Endothelial cell of umbilical vein (primary cell): ENCODE data around the gene NXN. TPM values are rescaled to one million over a fixed set of nuclear protein-coding genes. Genes with fewer than 3 reads are reported as not detected.

Experiments
- BruUV-seq: library from RNA; stranded (reverse); fragments of 400-500 nt; replicated peaks from 2 replicates; lab custom pipeline; 2021; lab: Mats Ljungman, UMichigan
- CTCF ChIA-PET: fragments of 300-600, 350-600 bp; sonication (Branson Sonifier 250); formaldehyde crosslinking; loops from one replicate; lab custom pipeline; 2021; ENCODE audit warnings: antibody characterized with exemption, inconsistent platforms; lab: Charles Lee
- POLR2A ChIA-PET: fragments of 300-600, 350-600 bp; sonication (Branson Sonifier 250); formaldehyde crosslinking; loops from one replicate; lab custom pipeline; 2021; ENCODE audit warnings: antibody characterized with exemption, inconsistent platforms; lab: Charles Lee
- DNase-seq: peaks from one replicate; pipeline ENCODE4 v3.0.0-alpha.2; 2011; ENCODE audit warnings: low read depth, low spot score
- FAIRE-seq: peaks from 2 replicates; lab custom pipeline; 2011; peaks lifted over from hg19 to GRCh38; lab: Jason Lieb, UNC
- H2AFZ ChIP-seq: 2 replicates; pipeline ENCODE4 v1.6.0; 2012; ENCODE audit warnings: low read depth, low read length, control low read depth, inconsistent platforms
- H3K27ac ChIP-seq: 2 replicates; pipeline ENCODE4 v1.5.1; 2011; ENCODE audit warnings: low read depth, mild to moderate bottlenecking, control low read depth, low read length, moderate library complexity; ENCODE audit not compliant: insufficient read depth
- H3K27me3 ChIP-seq, 2 experiments: 2 replicates each; pipeline versions ENCODE4 v1.6.0 to v1.6.1; 2011; ENCODE audit warnings: low read length in 2 of 2, mixed read lengths in 1 of 2; ENCODE audit not compliant: control insufficient read depth in 2 of 2, insufficient read depth in 2 of 2
- H3K36me3 ChIP-seq, 2 experiments: 2 replicates in 1 of 2; 3 replicates in 1 of 2; pipeline ENCODE4 v1.5.1; 2011; ENCODE audit warnings: low read length in 2 of 2, mild to moderate bottlenecking in 1 of 2, moderate library complexity in 1 of 2; ENCODE audit not compliant: control insufficient read depth in 2 of 2, insufficient read depth in 2 of 2; ENCODE audit errors: extremely low read depth in 1 of 2
- H3K4me1 ChIP-seq: 3 replicates; pipeline ENCODE4 v1.5.1; 2011; ENCODE audit warnings: mild to moderate bottlenecking, low read length; ENCODE audit not compliant: control insufficient read depth, insufficient read depth; ENCODE audit errors: extremely low read depth
- H3K4me2 ChIP-seq: 2 replicates; pipeline ENCODE4 v1.6.1; 2011; ENCODE audit warnings: low read length, control low read depth, mixed read lengths; ENCODE audit not compliant: insufficient read depth
- H3K4me3 ChIP-seq, 3 experiments: fragments of 200-600 bp in 1 of 3; sonication (generic), shearing (Covaris generic) in 1 of 3; replicated peaks in 1 of 3; 2 replicates each; pipeline ENCODE4 v1.5.1; 2011 to 2016; ENCODE audit warnings: control low read depth in 3 of 3, low read length in 3 of 3, mild to moderate bottlenecking in 2 of 3, inconsistent platforms in 1 of 3, low read depth in 1 of 3, moderate library complexity in 1 of 3; ENCODE audit not compliant: insufficient read depth in 1 of 3
- H3K79me2 ChIP-seq: 2 replicates; pipeline ENCODE4 v1.6.0; 2012; ENCODE audit warnings: low read length, inconsistent platforms; ENCODE audit not compliant: control insufficient read depth, insufficient read depth
- H3K9ac ChIP-seq: replicated peaks from 2 replicates; pipeline ENCODE3; 2011; ENCODE audit warnings: low read length, control low read depth; ENCODE audit not compliant: insufficient read depth; ENCODE audit errors: extremely low read depth
- H3K9me1 ChIP-seq: replicated peaks from 3 replicates; pipeline ENCODE4 v1.6.0; 2011; ENCODE audit warnings: mild to moderate bottlenecking, low read length; ENCODE audit not compliant: control insufficient read depth, insufficient read depth; ENCODE audit errors: extremely low read depth
- H3K9me3 ChIP-seq: replicated peaks from 2 replicates; pipeline ENCODE4 v1.5.1; 2012; ENCODE audit warnings: low read length, inconsistent platforms; ENCODE audit not compliant: control insufficient read depth, insufficient read depth
- H4K20me1 ChIP-seq: replicated peaks from 2 replicates; pipeline ENCODE3; 2011; ENCODE audit warnings: mild to moderate bottlenecking, low read length; ENCODE audit not compliant: control insufficient read depth, insufficient read depth; ENCODE audit errors: extremely low read depth
- CTCF ChIP-seq, 2 donors: IDR thresholded peaks; 1 replicate in 1 of 2; 2 replicates in 1 of 2; pipeline ENCODE4 v1.5.1; 2011; ENCODE audit warnings: low read length in 2 of 2, mild to moderate bottlenecking in 2 of 2, moderate library complexity in 2 of 2, control low read depth in 1 of 2, inconsistent platforms in 1 of 2, low read depth in 1 of 2; ENCODE audit not compliant: insufficient read depth in 1 of 2; ENCODE audit errors: extremely low read depth in 1 of 2
- EZH2 ChIP-seq: IDR thresholded peaks from 2 replicates; pipeline ENCODE4 v1.6.1; 2012; ENCODE audit warnings: borderline replicate concordance, low read depth, mild to moderate bottlenecking, moderate library complexity, low read length, inconsistent platforms; ENCODE audit not compliant: severe bottlenecking
- FOS ChIP-seq: IDR thresholded peaks from 2 replicates; pipeline ENCODE4 v1.6.1; 2011; ENCODE audit warnings: mild to moderate bottlenecking, low read length, moderate library complexity, borderline replicate concordance; ENCODE audit not compliant: insufficient read depth
- GATA2 ChIP-seq: IDR thresholded peaks from 2 replicates; pipeline ENCODE4 v1.7.0; 2011; ENCODE audit warnings: low read depth, mild to moderate bottlenecking, moderate library complexity, mixed read lengths, low read length; ENCODE audit not compliant: insufficient read length, insufficient read depth
- JUN ChIP-seq: IDR thresholded peaks from 2 replicates; pipeline ENCODE4 v1.6.1; 2011; ENCODE audit warnings: borderline replicate concordance, low read depth; ENCODE audit not compliant: insufficient read length, insufficient read depth
- MAX ChIP-seq: IDR thresholded peaks from 2 replicates; pipeline ENCODE4 v1.6.1; 2011; ENCODE audit not compliant: insufficient read depth, insufficient read length
- MYC ChIP-seq: IDR thresholded peaks from one replicate; pipeline ENCODE4 v1.6.1; 2011; ENCODE audit warnings: mild to moderate bottlenecking, low read depth, low read length
- POLR2A ChIP-seq: IDR thresholded peaks from 2 replicates; pipeline ENCODE4 v1.6.1; 2012; ENCODE audit warnings: low read depth, mild to moderate bottlenecking, control low read depth, low read length
- dilution Hi-C: fragments of 300-500 bp; cut with MboI; formaldehyde crosslinking; loops from one replicate; pipeline ENCODE4 v1.15.0; 2019; ENCODE audit warnings: low sequenced_read_pairs; ENCODE audit not compliant: extremely low pct_ligation_motif_present
- intact Hi-C: fragments of 100-400 bp; cut with micrococcal nuclease; formaldehyde crosslinking; loops from one replicate; pipeline ENCODE4 v1.10.0; 2022
- polyA plus RNA-seq, 4 experiments: library from polyadenylated mRNA; depleted of rRNA in 3 of 4; stranded (reverse) in 3 of 4; unstranded in 1 of 4; fragments of >200 nt; gene quantifications; 2 replicates each; pipeline versions ENCODE4 v1.2.1 to v1.2.3, GENCODE V29; 2011 to 2012; ENCODE audit warnings: missing spikeins in 1 of 4
- total RNA-seq: library from RNA; stranded (reverse); gene quantifications from 2 replicates; pipeline ENCODE4 v1.2.3, GENCODE V29; 2021

The NXN gene
- total and polyA plus RNA-seq, 2 donors (not counting 3 experiments of a cell fraction or from before 2014, with no cell fraction given) = 69.5 to 77.3 TPM

GRCh38 chr17:929586-929985 lies 50.0 kb downstream of the NXN start:
- Histone ChIP-seq H3K27me3 (no peaks in the 10 kb centered on the region), H3K9me3 (no peaks in the 10 kb centered on the region), H3K9me1 (no peaks in the 10 kb centered on the region), H3K36me3 (no peaks in the 10 kb centered on the region), H4K20me1 (no peaks in the 10 kb centered on the region), H3K79me2 (no peaks in the 10 kb centered on the region), H2AFZ (no peak overlapping the region), H3K4me3 (no peak overlapping the region), H3K27ac (no peak overlapping the region), H3K9ac (no peak overlapping the region), H3K4me1 (peaks cover 24% of the 10 kb centered on the region), H3K4me2 (no peak overlapping the region)
- FAIRE-seq = no peak
- no peak for DNase-seq
- POLR2A ChIA-PET = interaction anchor here (0.7 kb wide), 1 partner anchor 111 kb away, joined by 3 read pairs; no protein-coding TSS in a partner anchor
- intact Hi-C loops = no loop called here
- no TSS peak for BruUV-seq
- TF ChIP-seq CTCF (IDR thresholded peaks at IDR 0.05; ENCODE audit: extremely low read depth in 1 of 2, insufficient read depth in 1 of 2, low read depth in 1 of 2, low read length in 2 of 2) (no peak), FOS (no peak), GATA2 (no peak), MAX (no peak), POLR2A (no peak), EZH2 (no peak), JUN (no peak), MYC (no peak)
- dilution Hi-C loops = no loop called here
- CTCF ChIA-PET = interaction anchor here (0.9 to 3.0 kb wide), 4 partner anchors 13 to 51 kb away, joined by 3 to 15 read pairs (median 4); no protein-coding TSS in a partner anchor
